T-helper 9 cell (primary cell): ENCODE data around the gene TYRO3.
A peak's percentile ranks its signal among the peaks of the same experiment; 100 is the strongest.

Source experiments
- DNase-seq: peaks from one replicate; pipeline ENCODE4 v3.0.0-alpha.2; 2020

The TYRO3 gene

GRCh38 chr15:41606997-41607396 is 48.0 kb downstream of the TYRO3 start:
- DNase-seq = no peak

GRCh38 chr15:41609123-41609522 is 50.1 kb downstream of the TYRO3 start:
- no peak for DNase-seq

- DNase-seq = no peak
Measured at GRCh38 chr15:41610048-41610447, 51.0 kb downstream of the TYRO3 start.

GRCh38 chr15:41620536-41621199 is 61.7 kb downstream of the TYRO3 start:
- DNase-seq = peak; percentile 3

GRCh38 chr15:41621200-41622193 is 62.5 kb downstream of the TYRO3 start:
- peak; percentile 59 for DNase-seq

- DNase-seq = no peak
Measured at GRCh38 chr15:41622901-41623300, 63.9 kb downstream of the TYRO3 start.

GRCh38 chr15:41627203-41627602 is 68.2 kb downstream of the TYRO3 start:
- DNase-seq = no peak

- no peak for DNase-seq
Measured at GRCh38 chr15:41629463-41629862, 70.5 kb downstream of the TYRO3 start.

GRCh38 chr15:41629883-41630282 is 70.9 kb downstream of the TYRO3 start:
- DNase-seq = no peak

- DNase-seq = no peak
Measured at GRCh38 chr15:41630616-41631217, 71.7 kb downstream of the TYRO3 start.

- DNase-seq = no peak
Measured at GRCh38 chr15:41631880-41632470, 73.0 kb downstream of the TYRO3 start.
